SK-N-SH (cell line): ENCODE measurements around the gene SDE2. TPM values are rescaled to one million over a fixed set of nuclear protein-coding genes. Genes with fewer than 3 reads are reported as not detected.

Source experiments
- CTCF ChIA-PET: fragments of 300-600, 350-600 bp; formaldehyde crosslinking; extraction: SDS; loops from one replicate; lab custom pipeline; 2021; lab: Yijun Ruan, JAX
- POLR2A ChIA-PET: fragments of 350-600 bp; sonication (Branson Sonifier 250); formaldehyde crosslinking; extraction: SDS; loops from one replicate; lab custom pipeline; 2020; ENCODE audit warnings: antibody characterized with exemption, inconsistent platforms; lab: Yijun Ruan, JAX
- DNase-seq: peaks from one replicate; pipeline ENCODE4 v3.0.0; 2012
- H2AFZ ChIP-seq: fragments of 200-600 bp; sonication (generic); 2 replicates; pipeline ENCODE4 v1.8.1; 2016; ENCODE audit warnings: antibody characterized with exemption, mild to moderate bottlenecking, low read depth
- H3F3A ChIP-seq: fragments of 200-600 bp; sonication (generic); replicated peaks from 2 replicates; pipeline ENCODE3; 2016; ENCODE audit warnings: antibody characterized with exemption, mild to moderate bottlenecking; ENCODE audit not compliant: insufficient read depth
- H3K27ac ChIP-seq, 2 experiments: fragments of 200-500 bp in 1 of 2; fragments of 200-600 bp in 1 of 2; sonication (Bioruptor generic) in 1 of 2; sonication (generic), shearing (Covaris generic) in 1 of 2; 2 replicates each; pipeline versions ENCODE4 v1.5.1 to v1.6.1; 2014 to 2016; ENCODE audit warnings: low read depth in 2 of 2, inconsistent platforms in 1 of 2, low read length in 1 of 2, mild to moderate bottlenecking in 1 of 2, mixed read lengths in 1 of 2
- H3K27me3 ChIP-seq: fragments of 200-600 bp; sonication (generic), shearing (Covaris generic); 2 replicates; pipeline ENCODE4 v1.6.1; 2016; ENCODE audit warnings: mixed run types; ENCODE audit not compliant: insufficient read depth
- H3K36me3 ChIP-seq, 2 experiments: fragments of 200-500 bp in 1 of 2; fragments of 200-600 bp in 1 of 2; sonication (Bioruptor generic) in 1 of 2; sonication (generic) in 1 of 2; replicated peaks in 1 of 2; 2 replicates each; pipeline versions ENCODE3 to v1.5.1; 2014 to 2016; ENCODE audit warnings: low read length in 1 of 2, mild to moderate bottlenecking in 1 of 2; ENCODE audit not compliant: insufficient read depth in 2 of 2, control insufficient read depth in 1 of 2
- H3K4me1 ChIP-seq, 2 experiments: fragments of 200-500 bp in 1 of 2; fragments of 200-600 bp in 1 of 2; sonication (Bioruptor generic) in 1 of 2; sonication (generic), shearing (Covaris generic) in 1 of 2; 2 replicates each; pipeline versions ENCODE4 v1.5.1 to v1.6.1; 2014 to 2016; ENCODE audit warnings: low read depth in 1 of 2, low read length in 1 of 2, mixed run types in 1 of 2; ENCODE audit not compliant: insufficient read depth in 2 of 2, control insufficient read depth in 1 of 2
- H3K4me2 ChIP-seq: fragments of 200-600 bp; sonication (generic), shearing (Covaris generic); 2 replicates; pipeline ENCODE4 v1.6.1; 2017; ENCODE audit warnings: mixed run types
- H3K4me3 ChIP-seq, 2 experiments: fragments of 200-500 bp in 1 of 2; fragments of 200-600 bp in 1 of 2; sonication (Bioruptor generic) in 1 of 2; sonication (generic), shearing (Covaris generic) in 1 of 2; 2 replicates each; pipeline versions ENCODE4 v1.5.1 to v1.8.1; 2014 to 2016; ENCODE audit warnings: low read depth in 2 of 2, inconsistent platforms in 1 of 2, low read length in 1 of 2, mild to moderate bottlenecking in 1 of 2, mixed read lengths in 1 of 2, moderate library complexity in 1 of 2
- H3K79me2 ChIP-seq: fragments of 200-600 bp; sonication (generic); 2 replicates; pipeline ENCODE4 v1.8.1; 2017; ENCODE audit warnings: mild to moderate bottlenecking; ENCODE audit not compliant: insufficient read depth
- H3K9ac ChIP-seq: fragments of 200-600 bp; sonication (generic); 2 replicates; pipeline ENCODE4 v1.6.1; 2017; ENCODE audit warnings: mixed run types
- H3K9me2 ChIP-seq: fragments of 200-600 bp; sonication (generic); 2 replicates; pipeline ENCODE4 v1.6.1; 2017; ENCODE audit warnings: mixed run types
- H3K9me3 ChIP-seq: fragments of 200-600 bp; sonication (generic); 2 replicates; pipeline ENCODE4 v1.6.1; 2017; ENCODE audit warnings: mixed run types, mild to moderate bottlenecking, moderate library complexity
- H4K20me1 ChIP-seq: fragments of 200-600 bp; sonication (generic); 2 replicates; pipeline ENCODE4 v1.6.1; 2017; ENCODE audit warnings: mild to moderate bottlenecking, mixed run types; ENCODE audit not compliant: insufficient read depth
- CHD2 ChIP-seq: fragments of 150-350 bp; IDR thresholded peaks from 2 replicates; pipeline ENCODE4 v1.6.1; 2018; ENCODE audit warnings: low read length; ENCODE audit not compliant: partially characterized antibody
- ELF1 ChIP-seq: IDR thresholded peaks from 2 replicates; pipeline ENCODE4 v1.4.0; 2012
- EP300 ChIP-seq, 2 experiments: IDR thresholded peaks; 2 replicates each; pipeline versions ENCODE4 v1.4.0 to v1.6.1; 2012; ENCODE audit warnings: borderline replicate concordance in 1 of 2, low read depth in 1 of 2, low read length in 1 of 2
- EZH2phosphoT487 ChIP-seq: fragments of 200-600 bp; sonication (generic); IDR thresholded peaks from 2 replicates; pipeline ENCODE4 v1.6.1; 2017; ENCODE audit warnings: low read depth, mixed run types, mild to moderate bottlenecking, antibody characterized with exemption, moderate library complexity, borderline replicate concordance
- FOSL2 ChIP-seq: IDR thresholded peaks from 2 replicates; pipeline ENCODE4 v1.4.0; 2012; ENCODE audit warnings: low read depth, mild to moderate bottlenecking, moderate library complexity, borderline replicate concordance
- FOXM1 ChIP-seq: IDR thresholded peaks from 2 replicates; pipeline ENCODE4 v1.4.0; 2012; ENCODE audit warnings: low read depth, mild to moderate bottlenecking
- GABPA ChIP-seq: IDR thresholded peaks from 2 replicates; pipeline ENCODE4 v1.4.0; 2012; ENCODE audit warnings: low read depth, mild to moderate bottlenecking
- GATA2 ChIP-seq: sonication (generic); formaldehyde crosslinking; IDR thresholded peaks from 2 replicates; pipeline ENCODE4 v1.5.0; 2020; ENCODE audit warnings: mild to moderate bottlenecking, missing genetic modification reagents
- IRF3 ChIP-seq: fragments of 150-350 bp; IDR thresholded peaks from 2 replicates; pipeline ENCODE4 v1.6.1; 2016; ENCODE audit warnings: mild to moderate bottlenecking, low read depth, low read length
- MAX ChIP-seq: IDR thresholded peaks from 2 replicates; pipeline ENCODE4 v1.4.0; 2012; ENCODE audit warnings: low read depth
- MXI1 ChIP-seq: IDR thresholded peaks from 2 replicates; pipeline ENCODE4 v1.6.1; 2012; ENCODE audit warnings: mild to moderate bottlenecking, low read depth, low read length, improper control_type of control experiment
- PBX3 ChIP-seq: IDR thresholded peaks from 2 replicates; pipeline ENCODE4; 2012
- RAD21 ChIP-seq: IDR thresholded peaks from 2 replicates; pipeline ENCODE4 v1.6.1; 2012; ENCODE audit warnings: mild to moderate bottlenecking, low read length
- RCOR1 ChIP-seq: fragments of 150-350 bp; IDR thresholded peaks from 2 replicates; pipeline ENCODE4 v1.6.1; 2017; ENCODE audit warnings: antibody characterized with exemption, low read length
- RXRA ChIP-seq: IDR thresholded peaks from 2 replicates; pipeline ENCODE4 v1.4.0; 2012; ENCODE audit warnings: low read depth, mild to moderate bottlenecking, borderline replicate concordance
- SIN3A ChIP-seq: IDR thresholded peaks from 2 replicates; pipeline ENCODE4 v1.6.1; 2012; ENCODE audit warnings: low read depth, mild to moderate bottlenecking, low read length, moderate library complexity, borderline replicate concordance
- SMC3 ChIP-seq: IDR thresholded peaks from 2 replicates; pipeline ENCODE4 v1.6.1; 2012; ENCODE audit warnings: low read depth, low read length, improper control_type of control experiment
- TAF1 ChIP-seq: IDR thresholded peaks from 2 replicates; pipeline ENCODE4 v1.6.1; 2012; ENCODE audit warnings: low read depth, mild to moderate bottlenecking, low read length, moderate library complexity, borderline replicate concordance
- TEAD4 ChIP-seq: IDR thresholded peaks from 2 replicates; pipeline ENCODE4 v1.4.0; 2012; ENCODE audit warnings: mild to moderate bottlenecking, borderline replicate concordance; ENCODE audit not compliant: insufficient read depth
- YY1 ChIP-seq: IDR thresholded peaks from 2 replicates; pipeline ENCODE4 v1.4.0; 2012; ENCODE audit warnings: low read depth, mild to moderate bottlenecking
- WGBS: methylation state at CpG from one replicate; pipeline ENCODE4 v1.1.6; 2017; ENCODE audit warnings: low lambda C conversion rate; 5-methylcytosine and 5-hydroxymethylcytosine counted together
- polyA plus RNA-seq, 3 experiments: library from polyadenylated mRNA; depleted of rRNA; stranded (reverse); fragments of >200 nt; gene quantifications; 2 replicates each; pipeline ENCODE4 v1.2.3, GENCODE V29; 2012
- TF ChIP-seq, protein P1 (sequence below): IDR thresholded peaks from 2 replicates; pipeline ENCODE4 v1.4.0; 2012; ENCODE audit warnings: low read depth, borderline replicate concordance

The SDE2 gene
- polyA plus RNA-seq, 1 of the 3 experiments (the other 2 are of a cell fraction), result 10.1 TPM

- Histone ChIP-seq H3K4me1 (no peaks in the 10 kb centered on the region), H3K36me3 (no peaks in the 10 kb centered on the region), H3K9me2 (no peaks in the 10 kb centered on the region), H3K27me3 (no peaks in the 10 kb centered on the region), H3K27ac (no peak overlapping the region), H3K4me3 (no peak overlapping the region), H3F3A (no peaks in the 10 kb centered on the region), H4K20me1 (no peaks in the 10 kb centered on the region), H3K4me2 (no peak overlapping the region), H2AFZ (no peak overlapping the region), H3K79me2 (no peaks in the 10 kb centered on the region), H3K9me3 (no peaks in the 10 kb centered on the region), H3K9ac (no peak overlapping the region)
- TF ChIP-seq, protein P1, sequence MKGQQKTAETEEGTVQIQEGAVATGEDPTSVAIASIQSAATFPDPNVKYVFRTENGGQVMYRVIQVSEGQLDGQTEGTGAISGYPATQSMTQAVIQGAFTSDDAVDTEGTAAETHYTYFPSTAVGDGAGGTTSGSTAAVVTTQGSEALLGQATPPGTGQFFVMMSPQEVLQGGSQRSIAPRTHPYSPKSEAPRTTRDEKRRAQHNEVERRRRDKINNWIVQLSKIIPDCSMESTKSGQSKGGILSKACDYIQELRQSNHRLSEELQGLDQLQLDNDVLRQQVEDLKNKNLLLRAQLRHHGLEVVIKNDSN, result no peak
- TF ChIP-seq TAF1 (no peak), RAD21 (no peak), EP300 (IDR thresholded peaks at IDR 0.05; ENCODE audit: borderline replicate concordance in 1 of 2, low read depth in 1 of 2, low read length in 1 of 2) (no peak), MXI1 (no peak), TEAD4 (no peak), PBX3 (no peak), GABPA (no peak), CHD2 (no peak), FOXM1 (no peak), EZH2phosphoT487 (no peak), RXRA (no peak), FOSL2 (no peak), RCOR1 (no peak), GATA2 (CRISPR knock-in tag) (no peak)
- CTCF ChIA-PET, result interaction anchor here (1.2 to 2.4 kb wide), 2 partner anchors 20 to 57 kb away, joined by 3 to 10 read pairs; no protein-coding TSS in a partner anchor
- WGBS, result 59% methylated on average over 4 of the region's 4 CpGs
- POLR2A ChIA-PET, result no interaction called here
- DNase-seq, result no peak
Observed at GRCh38 chr1:226044514-226045101, 45.5 kb upstream of the SDE2 start.

- peaks cover 0 to 3% of the 10 kb centered on the region in 2 experiments; a peak in 2 of 4 replicates for H3K4me1 ChIP-seq
- no peak overlapping the region for H2AFZ ChIP-seq
- CTCF ChIA-PET, result interaction anchor here (0.7 to 0.8 kb wide), 2 partner anchors 24 to 84 kb away, joined by 3 read pairs; no protein-coding TSS in a partner anchor
- H3K27ac ChIP-seq, result no peak overlapping the region
- H3K79me2 ChIP-seq, result no peaks in the 10 kb centered on the region
- 35% methylated on average over 1 of the region's 1 CpG for WGBS
- no peaks in the 10 kb centered on the region for H3K27me3 ChIP-seq
- no peak overlapping the region for H3K4me3 ChIP-seq
- DNase-seq, result no peak
- no peak for TF ChIP-seq PBX3
- TF ChIP-seq CHD2, result no peak
- no peak for TF ChIP-seq MXI1
- no peak for TF ChIP-seq SMC3
- TF ChIP-seq GATA2 (CRISPR knock-in tag), result no peak
- TF ChIP-seq ELF1, result no peak
- TF ChIP-seq, protein P1, result no peak
- TF ChIP-seq MAX, result no peak
- no peak for TF ChIP-seq FOSL2
- no peak for TF ChIP-seq YY1
- TF ChIP-seq RCOR1, result no peak
- TF ChIP-seq IRF3, result no peak
- no peak for TF ChIP-seq SIN3A
- POLR2A ChIA-PET, result interaction anchor here (0.6 kb wide), 1 partner anchor 16 kb away, joined by 3 read pairs; no protein-coding TSS in a partner anchor
- H3K36me3 ChIP-seq, result no peaks in the 10 kb centered on the region
- no peaks in the 10 kb centered on the region for H3K9me2 ChIP-seq
- no peak overlapping the region for H3K4me2 ChIP-seq
- H3K9ac ChIP-seq, result no peak overlapping the region
- H3K9me3 ChIP-seq, result no peaks in the 10 kb centered on the region
- H3F3A ChIP-seq, result no peaks in the 10 kb centered on the region
- no peaks in the 10 kb centered on the region for H4K20me1 ChIP-seq
Observed at GRCh38 chr1:226041419-226041818, 42.3 kb upstream of the SDE2 start.
